ENCODE data around the gene UBE2Q2. TPM values are rescaled to one million over a fixed set of nuclear protein-coding genes. Genes with fewer than 3 reads are reported as not detected.
"Not testable (repeated sequence)": the region's sequence is repeated elsewhere in the genome, so short reads cannot be mapped to it uniquely, and the experiment has no call there.

UBE2Q2 gene
- total RNA-seq, 1 experiment from 2014 or later: 33.7 TPM

DNA sequence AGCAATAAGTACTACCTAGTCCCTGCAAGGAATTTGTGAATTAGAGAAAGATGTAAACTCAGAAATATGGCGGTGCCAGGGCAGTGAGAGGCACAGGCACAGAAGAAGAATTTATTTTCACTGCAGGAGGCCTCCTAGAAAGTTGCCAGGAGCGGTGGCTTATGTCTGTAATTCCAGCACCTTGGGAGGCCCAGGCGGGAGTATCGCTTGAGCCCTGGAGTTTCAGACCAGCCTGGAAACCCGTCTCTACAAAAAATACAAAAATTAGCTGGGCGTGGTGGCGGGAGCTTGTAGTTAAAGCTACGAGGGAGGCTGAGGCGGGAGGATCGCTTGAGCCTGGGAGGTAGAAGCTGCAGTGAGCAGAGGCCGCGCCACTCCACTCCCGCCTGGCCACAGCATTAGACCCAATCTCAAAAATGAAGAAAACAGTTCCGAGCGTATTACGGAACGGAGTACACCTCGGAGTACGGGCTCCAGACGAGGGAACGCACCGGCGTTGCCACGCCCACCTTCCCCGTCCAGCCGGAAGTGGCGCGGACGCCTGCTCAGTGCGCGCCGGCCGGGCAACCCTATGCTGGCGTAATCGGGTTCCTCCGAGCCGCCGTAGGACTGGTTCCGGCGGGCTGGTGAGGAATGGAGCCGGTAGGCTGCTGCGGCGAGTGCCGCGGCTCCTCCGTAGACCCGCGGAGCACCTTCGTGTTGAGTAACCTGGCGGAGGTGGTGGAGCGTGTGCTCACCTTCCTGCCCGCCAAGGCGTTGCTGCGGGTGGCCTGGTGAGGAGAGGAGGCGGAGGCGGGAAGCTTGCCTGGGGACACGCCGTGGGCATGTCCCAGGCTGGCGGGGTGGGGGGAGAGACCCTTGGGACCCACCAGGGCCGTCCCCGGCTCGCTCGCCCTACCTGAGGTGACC lies 60.3 kb downstream of the UBE2Q2 start, which contains the start of gene FBXO22:
TSS of gene FBXO22 (plus strand) at position 548 of the 909 bp plus-strand sequence. CDS start at position 634, 86 bp downstream.
- DNase-seq (ENCODE audit: low read depth): peak; percentile 84
- in situ Hi-C loops (cut with HindIII; ENCODE audit: low pct_unique_long_range_greater_than_20kb, low sequenced_read_pairs): no loop called here

DNA sequence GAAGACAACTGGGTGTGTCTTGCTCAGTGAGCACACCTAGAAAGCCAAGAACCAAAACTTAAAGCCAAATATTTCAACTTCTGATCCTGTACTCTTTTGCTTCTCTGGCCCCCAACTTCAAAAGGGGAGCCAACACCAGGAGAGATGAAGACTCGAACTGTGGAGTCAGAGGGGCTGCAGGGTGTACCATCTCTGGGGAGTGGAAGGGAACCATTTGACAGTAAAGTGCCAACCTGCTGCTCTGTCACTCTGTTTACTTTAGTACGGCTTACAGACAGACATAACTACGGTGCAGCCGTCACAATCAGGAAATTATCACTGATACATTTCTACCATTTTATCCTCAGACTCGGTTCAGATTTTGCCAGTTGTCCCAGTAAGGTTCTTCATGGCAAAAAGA lies 62.0 kb downstream of the UBE2Q2 start:
- no peak for DNase-seq (ENCODE audit: low read depth)
- in situ Hi-C loops (cut with HindIII; ENCODE audit: low pct_unique_long_range_greater_than_20kb, low sequenced_read_pairs): no loop called here

DNA sequence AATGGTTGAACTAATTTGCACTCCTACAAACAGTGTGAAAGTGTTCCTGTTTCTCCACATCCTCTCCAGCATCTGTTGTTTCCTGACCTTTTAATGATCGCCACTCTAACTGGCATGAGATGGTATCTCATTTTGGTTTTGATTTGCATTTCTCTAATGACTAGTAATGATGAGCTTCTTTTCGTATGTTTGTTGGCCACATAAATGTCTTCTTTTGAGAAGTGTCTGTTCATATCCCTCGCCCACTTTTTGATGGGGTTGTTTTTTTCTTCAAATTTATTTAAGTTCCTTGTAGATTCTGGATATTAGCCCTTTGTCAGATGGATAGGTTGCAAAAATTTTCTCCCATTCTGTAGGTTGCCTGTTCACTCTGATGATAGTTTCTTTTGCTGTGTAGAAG lies 67.1 kb downstream of the UBE2Q2 start:
- DNase-seq (ENCODE audit: low read depth); in situ Hi-C loops (cut with HindIII; ENCODE audit: low pct_unique_long_range_greater_than_20kb, low sequenced_read_pairs): not testable (repeated sequence)

DNA sequence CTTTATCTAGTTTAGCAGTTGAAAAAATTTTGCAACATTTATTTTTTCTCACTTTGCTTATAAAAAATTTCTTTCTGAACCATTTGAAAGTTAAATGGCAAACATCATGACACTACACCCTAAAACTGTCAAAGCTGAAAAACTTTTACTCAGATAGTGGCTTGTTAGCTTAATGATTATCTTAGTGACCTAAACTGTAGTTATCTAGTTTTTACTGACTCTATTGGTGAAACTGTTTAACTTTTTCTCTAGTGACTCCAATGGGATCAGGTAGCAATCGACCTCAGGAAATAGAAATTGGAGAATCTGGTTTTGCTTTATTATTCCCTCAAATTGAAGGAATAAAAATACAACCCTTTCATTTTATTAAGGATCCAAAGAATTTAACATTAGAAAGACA lies 73.7 kb downstream of the UBE2Q2 start:
- in situ Hi-C loops (cut with HindIII; ENCODE audit: low pct_unique_long_range_greater_than_20kb, low sequenced_read_pairs): no loop called here
- DNase-seq (ENCODE audit: low read depth): no peak

DNA sequence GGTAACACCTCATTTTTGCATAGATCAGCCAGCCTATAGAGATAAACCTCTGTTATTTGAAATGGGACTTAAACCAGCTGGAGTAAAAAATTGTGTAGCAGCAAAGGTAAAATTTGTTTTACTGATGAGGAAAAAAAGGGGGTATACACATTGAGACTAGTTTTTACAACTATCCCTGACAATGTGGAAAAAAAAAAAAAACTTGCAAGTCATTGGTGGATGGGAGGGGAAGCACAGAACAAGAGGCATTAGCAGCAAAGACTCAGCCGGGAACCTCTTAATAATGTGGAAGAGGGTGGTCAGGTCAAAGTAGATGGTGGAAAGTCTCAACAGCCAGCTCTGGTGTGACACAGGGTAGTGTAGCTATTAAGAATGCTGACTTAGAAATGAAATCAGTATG lies 74.9 kb downstream of the UBE2Q2 start:
- in situ Hi-C loops (cut with HindIII; ENCODE audit: low pct_unique_long_range_greater_than_20kb, low sequenced_read_pairs): no loop called here
- no peak for DNase-seq (ENCODE audit: low read depth)

DNA sequence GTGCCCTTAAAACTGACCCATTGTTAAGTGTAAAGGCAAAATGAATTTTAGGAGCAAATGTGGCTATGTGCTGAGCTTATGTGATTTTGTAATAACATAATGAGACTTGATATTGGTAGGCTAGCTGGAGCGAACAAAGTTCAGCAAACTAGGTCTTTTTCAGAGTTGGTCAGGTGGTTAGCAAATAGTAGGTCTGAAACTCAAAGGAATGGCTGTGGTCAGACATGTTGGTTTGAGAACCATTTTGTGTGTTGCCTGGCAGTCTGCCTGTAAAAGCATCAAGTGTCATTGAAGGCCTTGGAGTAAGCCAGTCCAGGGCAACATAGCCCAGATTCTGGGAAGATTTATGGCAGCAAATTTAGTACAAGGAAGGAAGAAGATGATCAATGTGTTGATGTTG lies 76.8 kb downstream of the UBE2Q2 start:
- no peak for DNase-seq (ENCODE audit: low read depth)
- in situ Hi-C loops (cut with HindIII; ENCODE audit: low pct_unique_long_range_greater_than_20kb, low sequenced_read_pairs): no loop called here

DNA sequence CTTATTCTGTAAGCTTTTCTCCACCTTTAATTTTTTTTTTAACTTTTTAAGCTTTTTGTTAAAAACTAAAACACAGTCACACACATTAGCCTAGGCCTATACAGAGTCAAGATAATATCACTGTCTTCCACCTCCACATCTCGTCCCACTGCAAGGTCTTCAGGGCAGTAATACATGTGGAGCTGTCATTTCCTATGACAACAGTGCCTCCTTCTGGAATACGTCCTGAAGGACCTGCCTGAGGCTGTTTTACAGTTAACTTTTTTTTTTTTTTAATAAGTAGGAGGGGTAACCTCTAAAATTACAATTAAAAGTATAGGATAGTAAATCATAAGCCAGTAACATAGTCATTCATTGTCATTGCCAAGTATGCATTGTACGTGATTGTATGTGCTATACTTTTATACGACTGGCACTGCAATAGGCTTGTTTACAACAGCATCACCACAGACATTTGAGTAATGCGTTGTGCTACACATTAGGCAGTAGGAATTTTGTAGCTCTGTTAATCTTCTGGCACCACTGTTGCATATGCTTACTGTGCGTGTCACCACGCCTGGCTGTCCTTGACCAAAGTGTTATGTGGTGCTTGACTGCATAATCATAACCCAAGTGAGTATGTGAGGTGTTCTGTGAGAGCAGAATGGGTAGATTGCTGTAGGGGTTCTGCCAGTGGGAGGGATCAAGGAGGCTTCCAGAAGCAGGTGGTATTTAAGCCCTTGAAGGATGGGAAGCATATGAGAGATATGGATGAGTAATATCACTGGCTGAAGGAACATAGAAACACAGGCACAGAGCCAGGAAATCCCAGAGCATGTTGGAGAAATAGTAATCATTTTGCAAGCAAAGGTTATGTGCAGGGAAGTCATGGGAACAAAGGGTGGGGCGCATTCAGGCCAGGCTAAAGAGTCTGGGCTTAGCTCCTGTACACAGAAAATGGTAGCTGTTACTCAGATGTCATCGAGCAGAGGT lies 78.8 kb downstream of the UBE2Q2 start:
- in situ Hi-C loops (cut with HindIII; ENCODE audit: low pct_unique_long_range_greater_than_20kb, low sequenced_read_pairs): no loop called here
- DNase-seq (ENCODE audit: low read depth): peak; percentile 64

DNA sequence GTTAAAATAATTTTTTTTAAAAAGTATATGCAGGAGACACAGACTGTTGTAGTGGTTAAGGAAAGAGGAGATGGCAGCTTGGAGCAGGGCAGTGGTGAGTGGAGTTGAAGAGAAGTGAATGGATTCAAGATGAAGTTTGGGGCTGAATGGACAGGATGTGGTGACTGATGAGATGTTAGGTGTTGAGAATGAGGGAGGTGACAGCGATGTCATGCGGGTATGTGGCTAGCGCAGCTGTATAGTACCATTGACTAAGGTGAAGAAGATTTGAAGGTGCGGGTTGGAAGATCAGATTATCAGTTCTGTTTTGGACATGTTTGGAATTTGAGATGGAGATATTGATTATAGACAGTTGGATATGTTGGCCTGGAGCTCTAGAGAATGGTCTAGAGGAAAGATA lies 80.5 kb downstream of the UBE2Q2 start:
- in situ Hi-C loops (cut with HindIII; ENCODE audit: low pct_unique_long_range_greater_than_20kb, low sequenced_read_pairs): no loop called here

DNA sequence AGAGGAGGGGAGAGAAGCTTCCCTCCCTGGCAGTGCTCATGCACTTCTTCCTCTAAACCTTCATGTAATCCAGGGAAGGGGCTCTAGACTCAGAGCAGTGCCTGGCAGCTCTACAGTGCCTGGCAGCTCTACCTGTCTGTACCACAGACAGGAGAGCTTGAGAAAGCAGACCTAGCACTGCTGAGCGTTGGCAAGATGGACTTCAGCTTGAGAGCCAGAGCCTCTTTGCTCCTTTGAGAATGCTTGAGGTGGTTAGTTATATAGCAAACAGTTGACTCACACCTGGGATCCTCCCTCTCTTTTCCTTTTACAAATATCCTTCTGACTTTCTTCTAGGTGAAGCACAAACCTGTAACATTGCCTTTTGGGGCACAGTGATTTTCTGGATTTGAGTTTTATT lies 81.3 kb downstream of the UBE2Q2 start:
- in situ Hi-C loops (cut with HindIII; ENCODE audit: low pct_unique_long_range_greater_than_20kb, low sequenced_read_pairs): no loop called here

More for the DNA sequence above, 80.5 kb downstream of the UBE2Q2 start:
- no peak for DNase-seq (ENCODE audit: low read depth)

DNA sequence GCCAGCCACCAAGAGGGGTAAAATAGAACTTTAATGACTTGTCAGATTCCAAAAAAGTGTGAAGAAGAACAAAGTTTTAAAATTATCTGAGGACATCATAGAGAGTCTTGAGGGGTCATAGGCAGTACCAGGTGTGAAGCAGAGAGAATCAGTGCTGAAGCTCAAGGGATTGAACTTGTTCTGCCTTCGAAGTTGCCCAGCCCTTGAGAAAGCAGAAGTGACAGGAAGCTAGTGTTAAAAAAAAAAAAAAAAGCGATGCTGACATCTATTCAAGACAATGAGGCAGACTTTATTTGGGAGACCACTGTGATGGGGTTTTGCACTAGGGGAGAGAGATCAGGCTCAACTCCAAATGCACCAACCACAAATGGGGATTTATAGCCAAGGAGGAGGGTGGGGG lies 82.2 kb downstream of the UBE2Q2 start:
- DNase-seq (ENCODE audit: low read depth): no peak
- in situ Hi-C loops (cut with HindIII; ENCODE audit: low pct_unique_long_range_greater_than_20kb, low sequenced_read_pairs): no loop called here

More for the DNA sequence above, 81.3 kb downstream of the UBE2Q2 start:
- DNase-seq (ENCODE audit: low read depth): no peak

DNA sequence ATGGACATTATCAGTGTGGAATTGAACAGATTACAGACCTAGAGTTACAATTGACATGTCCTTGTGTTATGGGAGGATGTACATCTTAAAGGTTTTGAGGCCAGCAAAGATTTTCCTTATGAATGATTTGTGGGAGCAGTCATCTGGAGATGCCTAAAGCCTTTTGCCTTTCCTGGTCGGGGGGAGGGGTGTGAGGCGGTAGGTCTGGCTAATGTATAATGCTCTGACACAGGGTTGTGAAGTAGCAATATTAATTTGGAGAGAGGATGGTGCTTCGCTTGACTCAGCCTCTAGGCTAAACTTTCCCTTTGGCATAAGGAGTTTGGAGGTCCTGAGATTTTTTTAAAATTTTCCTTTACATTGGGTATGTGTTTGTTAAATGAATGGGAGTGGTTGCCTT lies 83.7 kb downstream of the UBE2Q2 start:
- DNase-seq (ENCODE audit: low read depth): no peak
- in situ Hi-C loops (cut with HindIII; ENCODE audit: low pct_unique_long_range_greater_than_20kb, low sequenced_read_pairs): no loop called here

DNA sequence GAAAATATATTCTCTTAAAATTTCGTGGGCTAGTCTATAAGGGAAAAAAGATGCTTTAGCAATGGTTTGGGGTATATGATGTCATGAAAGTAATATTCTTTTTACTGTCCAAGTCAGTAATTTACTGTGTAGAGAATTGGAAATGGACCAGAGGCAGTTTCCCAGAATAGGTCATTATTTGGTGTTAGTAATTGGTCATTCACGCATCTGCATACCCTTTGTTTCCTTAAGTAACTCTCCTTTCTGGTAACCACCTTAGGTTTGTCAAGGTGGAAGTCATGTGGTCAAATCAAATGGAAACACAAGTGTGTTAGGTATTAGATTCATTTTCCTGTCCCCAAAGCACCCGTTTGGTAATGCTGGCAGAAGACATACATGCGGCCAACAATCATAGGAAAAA lies 84.4 kb downstream of the UBE2Q2 start:
- in situ Hi-C loops (cut with HindIII; ENCODE audit: low pct_unique_long_range_greater_than_20kb, low sequenced_read_pairs): no loop called here
- DNase-seq (ENCODE audit: low read depth): no peak

DNA sequence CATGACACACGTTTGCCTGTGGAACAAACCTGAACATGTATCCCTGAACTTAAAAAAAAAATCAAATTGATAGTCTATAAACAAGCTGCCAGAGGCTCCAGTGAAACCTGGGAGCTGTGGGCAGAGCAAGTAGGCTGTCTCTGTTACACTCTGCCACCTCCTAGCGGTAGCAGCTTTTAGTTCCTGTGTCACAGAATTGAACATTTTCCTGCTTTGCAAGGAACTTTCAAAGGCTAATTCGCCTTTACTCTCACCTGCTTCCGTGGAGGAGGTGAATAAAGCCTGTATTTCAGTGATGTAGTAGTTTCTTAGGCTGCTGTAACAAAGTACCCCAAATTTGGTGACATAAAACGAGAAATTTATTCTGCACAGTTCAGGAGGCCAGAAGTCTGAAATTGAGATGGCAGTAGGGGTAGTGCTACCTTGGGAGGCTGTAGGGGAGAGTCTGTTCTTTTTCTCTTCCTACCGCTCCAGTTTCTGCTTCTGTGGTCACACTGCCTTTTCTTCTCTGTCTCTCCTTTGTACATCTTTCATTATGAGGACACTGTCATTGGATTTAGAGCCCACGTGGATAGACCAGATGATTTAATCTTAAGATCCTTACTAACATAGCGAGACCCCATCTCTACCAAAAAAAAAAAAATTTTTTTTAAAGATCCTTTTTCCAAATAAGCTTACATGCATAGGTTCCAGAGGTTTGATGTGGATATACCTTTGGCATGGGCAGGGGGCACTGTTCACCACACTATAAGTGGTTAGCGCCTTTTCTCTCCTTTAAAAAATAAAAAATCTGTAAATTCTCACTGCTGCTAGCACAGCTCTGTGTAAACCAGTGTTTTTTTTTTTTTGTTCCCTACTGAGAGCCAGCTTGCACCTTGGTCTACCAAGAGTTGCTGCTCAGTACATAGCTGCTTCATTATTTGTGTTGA lies 85.7 kb downstream of the UBE2Q2 start:
- in situ Hi-C loops (cut with HindIII; ENCODE audit: low pct_unique_long_range_greater_than_20kb, low sequenced_read_pairs): no loop called here
- no peak for DNase-seq (ENCODE audit: low read depth)

DNA sequence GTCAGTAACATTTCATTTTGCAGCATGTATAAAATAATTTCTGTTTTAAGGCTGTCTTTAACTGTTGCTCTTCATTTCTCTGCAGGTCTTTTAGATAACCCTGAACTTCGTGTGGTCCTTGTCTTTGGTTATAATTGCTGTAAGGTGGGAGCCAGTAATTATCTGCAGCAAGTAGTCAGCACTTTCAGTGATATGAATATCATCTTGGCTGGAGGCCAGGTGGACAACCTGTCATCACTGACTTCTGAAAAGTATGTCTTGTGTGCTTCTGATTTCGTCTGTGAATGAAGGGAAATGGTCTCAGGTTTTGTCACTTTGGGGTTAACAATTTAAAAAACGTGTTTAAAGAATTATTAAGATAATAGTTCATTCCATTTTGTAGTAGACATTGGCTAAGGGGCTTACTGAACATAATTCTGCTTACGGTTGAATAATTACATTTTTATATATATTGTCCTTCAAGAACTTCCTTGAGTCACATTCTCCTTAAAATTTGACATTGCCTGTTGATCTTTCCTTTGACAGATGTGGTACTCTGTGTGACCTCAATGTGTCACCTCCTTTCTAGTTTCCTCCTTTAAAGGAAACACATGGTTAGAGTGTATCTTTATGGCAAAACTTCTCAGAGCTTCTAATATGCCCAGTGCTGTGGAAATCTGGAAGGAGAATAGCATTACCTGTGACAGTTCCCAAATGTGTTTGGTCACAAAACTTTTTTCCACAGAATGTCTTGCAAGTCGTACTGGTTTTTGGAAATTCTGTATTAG lies 86.7 kb downstream of the UBE2Q2 start:
- in situ Hi-C loops (cut with HindIII; ENCODE audit: low pct_unique_long_range_greater_than_20kb, low sequenced_read_pairs): no loop called here
- no peak for DNase-seq (ENCODE audit: low read depth)

DNA sequence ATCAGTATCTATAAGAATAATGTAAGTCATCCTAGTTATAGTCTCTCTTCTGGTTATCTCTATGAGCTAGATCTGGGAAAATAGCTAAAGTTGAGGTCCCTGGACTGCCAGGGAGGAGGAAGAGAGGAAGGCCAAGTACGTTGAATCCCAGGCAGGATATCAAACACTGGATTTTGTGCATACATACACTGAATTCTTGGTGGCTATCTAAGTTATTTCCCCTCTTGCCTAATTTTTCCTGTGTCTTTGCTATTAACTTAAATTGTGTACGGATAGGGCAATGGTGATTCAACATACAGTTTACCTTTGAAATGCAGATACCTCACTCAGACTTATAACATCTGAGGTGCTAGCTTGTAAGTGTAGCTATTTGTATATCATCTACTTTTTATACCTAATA lies 87.6 kb downstream of the UBE2Q2 start:
- DNase-seq (ENCODE audit: low read depth): no peak
- in situ Hi-C loops (cut with HindIII; ENCODE audit: low pct_unique_long_range_greater_than_20kb, low sequenced_read_pairs): no loop called here

DNA sequence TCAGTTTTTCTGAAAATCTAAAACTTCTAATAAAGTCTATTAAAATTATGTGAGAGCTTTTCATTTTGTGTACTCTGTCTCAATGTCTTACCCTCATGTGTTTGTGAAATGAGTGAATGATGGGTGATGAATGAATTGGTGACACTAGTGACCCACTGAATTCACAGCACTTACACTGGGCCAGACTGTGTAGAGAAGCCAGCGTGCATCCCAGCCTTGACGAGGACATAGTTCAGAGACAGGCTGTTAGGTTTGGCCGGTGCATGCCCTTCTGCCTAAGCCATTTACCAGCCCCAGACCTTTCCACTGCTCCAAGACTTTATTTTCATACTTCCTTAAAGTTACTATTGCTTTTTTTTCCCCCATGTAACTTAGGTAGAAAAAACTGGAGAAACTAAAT lies 99.2 kb downstream of the UBE2Q2 start:
- no peak for DNase-seq (ENCODE audit: low read depth)
- in situ Hi-C loops (cut with HindIII; ENCODE audit: low pct_unique_long_range_greater_than_20kb, low sequenced_read_pairs): no loop called here

DNA sequence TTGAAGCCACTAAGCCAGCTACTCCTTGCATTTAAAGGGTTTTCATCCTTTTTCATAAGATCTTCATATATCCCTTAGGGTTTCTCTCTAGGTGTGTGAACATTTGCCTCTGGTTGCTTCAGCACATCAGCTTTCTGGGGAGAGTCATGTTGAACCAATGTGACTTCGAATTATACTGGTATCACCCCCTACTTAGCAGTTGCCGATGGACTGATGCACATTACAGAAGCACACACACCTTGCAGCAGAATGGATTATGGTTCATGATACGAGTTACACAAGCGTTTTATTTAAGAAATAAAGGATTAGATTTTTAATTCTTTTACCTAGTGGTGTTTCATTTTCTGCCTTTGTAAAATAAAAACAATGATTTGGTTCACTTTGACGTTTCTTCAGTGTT lies 100.0 kb downstream of the UBE2Q2 start:
- in situ Hi-C loops (cut with HindIII; ENCODE audit: low pct_unique_long_range_greater_than_20kb, low sequenced_read_pairs): no loop called here
- no peak for DNase-seq (ENCODE audit: low read depth)

Measured in Caki2 (cell line).